Hepatocyte (in vitro differentiated cells): ENCODE measurements around the gene LRRC19. TPM values are rescaled to one million over a fixed set of nuclear protein-coding genes. Genes with fewer than 3 reads are reported as not detected.
A peak's percentile ranks its signal among the peaks of the same experiment; 100 is the strongest.

Experiments used
- DNase-seq: peaks from one replicate; pipeline ENCODE4 v3.0.0-alpha.2; 2016; ENCODE audit warnings: low spot score
- H2AFZ ChIP-seq: fragments of 200-600 bp; sonication (generic); 2 replicates; pipeline ENCODE4 v1.6.0; 2016; ENCODE audit warnings: antibody characterized with exemption, mild to moderate bottlenecking
- H3K27ac ChIP-seq: fragments of 200-600 bp; sonication (generic); 2 replicates; pipeline ENCODE4 v1.5.1; 2016; ENCODE audit warnings: mild to moderate bottlenecking
- H3K27me3 ChIP-seq: fragments of 200-600 bp; sonication (generic); 2 replicates; pipeline ENCODE4 v1.6.1; 2016
- H3K36me3 ChIP-seq: fragments of 200-600 bp; sonication (generic); replicated peaks from 2 replicates; pipeline ENCODE4 v1.5.1; 2016; ENCODE audit warnings: low read depth; ENCODE audit not compliant: insufficient read depth
- H3K4me1 ChIP-seq: fragments of 200-600 bp; sonication (generic); 2 replicates; pipeline ENCODE4 v1.5.1; 2016; ENCODE audit warnings: mild to moderate bottlenecking, moderate library complexity; ENCODE audit not compliant: insufficient read depth
- H3K4me2 ChIP-seq: fragments of 200-600 bp; sonication (generic); 2 replicates; pipeline ENCODE4 v1.6.0; 2016
- H3K4me3 ChIP-seq: fragments of 200-600 bp; sonication (generic); 2 replicates; pipeline ENCODE4 v1.5.1; 2016; ENCODE audit warnings: mild to moderate bottlenecking
- H3K79me2 ChIP-seq: fragments of 200-600 bp; sonication (generic); 2 replicates; pipeline ENCODE4 v1.6.0; 2017; ENCODE audit warnings: mild to moderate bottlenecking
- H3K9me2 ChIP-seq: fragments of 200-600 bp; sonication (generic); replicated peaks from 2 replicates; pipeline ENCODE4 v1.6.0; 2017; ENCODE audit warnings: mild to moderate bottlenecking; ENCODE audit not compliant: insufficient read depth
- H3K9me3 ChIP-seq: fragments of 200-600 bp; sonication (generic); 2 replicates; pipeline ENCODE4 v1.5.1; 2016; ENCODE audit warnings: low read depth, mild to moderate bottlenecking
- H4K20me1 ChIP-seq: fragments of 200-600 bp; sonication (generic); 2 replicates; pipeline ENCODE4 v1.6.0; 2016; ENCODE audit warnings: mild to moderate bottlenecking; ENCODE audit not compliant: insufficient read depth, poor library complexity, severe bottlenecking
- CTCF ChIP-seq: fragments of 200-600 bp; sonication (generic); IDR thresholded peaks from 2 replicates; pipeline ENCODE4 v1.5.1; 2016; ENCODE audit warnings: antibody characterized with exemption, mild to moderate bottlenecking; ENCODE audit not compliant: poor library complexity
- EZH2 ChIP-seq: fragments of 200-600 bp; sonication (generic); IDR thresholded peaks from 2 replicates; pipeline ENCODE4 v1.6.1; 2016; ENCODE audit warnings: antibody characterized with exemption, mild to moderate bottlenecking, borderline replicate concordance
- EZH2phosphoT487 ChIP-seq: fragments of 200-600 bp; sonication (generic); IDR thresholded peaks from one replicate; pipeline ENCODE4 v1.6.1; 2018; ENCODE audit warnings: antibody characterized with exemption, mild to moderate bottlenecking, low read depth, moderate library complexity; ENCODE audit not compliant: unreplicated experiment, severe bottlenecking
- WGBS: methylation state at CpG from one replicate; pipeline ENCODE4 v1.1.6; 2016; ENCODE audit warnings: low lambda C conversion rate; ENCODE audit errors: missing lambda C conversion rate; 5-methylcytosine and 5-hydroxymethylcytosine counted together
- polyA plus RNA-seq: library from polyadenylated mRNA; unstranded; fragments of >200 nt; fragmentation: Nextera tagmentation; extraction: Ambion mirVana; gene quantifications from 2 replicates; pipeline ENCODE4 v1.2.1, GENCODE V29; 2016
- total RNA-seq: library from RNA; depleted of rRNA; stranded (reverse); fragments of >200 nt; gene quantifications from 2 replicates; pipeline ENCODE4 v1.2.3, GENCODE V29; 2014

The LRRC19 gene
- total and polyA plus RNA-seq, 2 experiments from 2014 or later, result 9.6 to 44.6 TPM

- Histone ChIP-seq H4K20me1 (no peaks in the 10 kb centered on the region), H3K9me3 (no peaks in the 10 kb centered on the region), H3K4me3 (peak overlapping the region; percentile 38), H3K27me3 (no peaks in the 10 kb centered on the region), H3K36me3 (no peaks in the 10 kb centered on the region), H3K4me2 (peak overlapping the region; percentile 74), H3K4me1 (peaks cover 11% of the 10 kb centered on the region), H3K79me2 (peaks cover 27% of the 10 kb centered on the region), H3K27ac (peak overlapping the region; percentile 92), H2AFZ (peak overlapping the region; percentile 83), H3K9me2 (no peaks in the 10 kb centered on the region)
- DNase-seq, result no peak
- 77% methylated on average over 4 of the region's 4 CpGs for WGBS
- TF ChIP-seq EZH2 (no peak), CTCF (no peak), EZH2phosphoT487 (no peak)
Observed at GRCh38 chr9:26955222-26955903, 50.1 kb downstream of the LRRC19 start.

DNA sequence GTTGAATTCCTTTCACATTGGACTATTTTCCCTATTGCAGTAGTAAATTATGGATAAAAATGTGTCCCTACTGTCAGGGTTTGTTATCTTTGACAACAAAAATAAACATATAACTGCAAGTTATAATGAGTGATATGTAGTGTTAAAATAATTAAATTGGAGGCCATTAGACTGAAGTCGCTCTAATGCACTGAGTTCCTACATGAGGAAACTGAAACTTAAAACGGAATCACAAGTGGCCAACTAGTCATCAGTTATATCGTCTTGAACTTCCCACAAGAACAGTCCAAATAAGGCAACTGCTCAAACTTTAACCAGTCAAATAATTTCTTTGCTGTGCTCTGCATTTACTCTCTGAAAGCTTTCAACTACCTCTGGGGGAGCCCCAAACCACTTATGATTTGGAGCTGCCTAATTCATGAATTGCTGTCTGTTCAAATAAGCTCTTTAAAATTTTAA, 51.4 kb downstream of the LRRC19 start:
- peaks cover 11% of the 10 kb centered on the region for H3K4me1 ChIP-seq
- H3K4me3 ChIP-seq, result no peak overlapping the region
- H3K4me2 ChIP-seq, result no peak overlapping the region
- DNase-seq, result no peak
- H3K79me2 ChIP-seq, result peaks cover 22% of the 10 kb centered on the region
- TF ChIP-seq CTCF, result no peak
- no peak for TF ChIP-seq EZH2phosphoT487
- TF ChIP-seq EZH2, result no peak
- H3K9me3 ChIP-seq, result no peaks in the 10 kb centered on the region
- H4K20me1 ChIP-seq, result no peaks in the 10 kb centered on the region
- H2AFZ ChIP-seq, result no peak overlapping the region
- no peaks in the 10 kb centered on the region for H3K9me2 ChIP-seq
- no peaks in the 10 kb centered on the region for H3K36me3 ChIP-seq
- H3K27ac ChIP-seq, result no peak overlapping the region
- H3K27me3 ChIP-seq, result no peaks in the 10 kb centered on the region
- WGBS, result 89% methylated on average over 3 of the region's 3 CpGs

GRCh38 chr9:26951794-26952193, 53.7 kb downstream of the LRRC19 start:
- H3K4me2 ChIP-seq, result no peak overlapping the region
- WGBS, result 86% methylated on average over 3 of the region's 3 CpGs
- no peak for TF ChIP-seq EZH2phosphoT487
- TF ChIP-seq EZH2, result no peak
- TF ChIP-seq CTCF, result no peak
- no peaks in the 10 kb centered on the region for H3K27me3 ChIP-seq
- peaks cover 5% of the 10 kb centered on the region for H3K4me1 ChIP-seq
- H3K9me3 ChIP-seq, result no peaks in the 10 kb centered on the region
- H3K79me2 ChIP-seq, result peaks cover 1% of the 10 kb centered on the region
- H3K9me2 ChIP-seq, result no peaks in the 10 kb centered on the region
- no peak overlapping the region for H2AFZ ChIP-seq
- H3K36me3 ChIP-seq, result no peaks in the 10 kb centered on the region
- H3K27ac ChIP-seq, result no peak overlapping the region
- DNase-seq, result no peak
- no peaks in the 10 kb centered on the region for H4K20me1 ChIP-seq
- H3K4me3 ChIP-seq, result no peak overlapping the region
